WTC11 (cell line): ENCODE measurements around the gene CCDC112. TPM values are rescaled to one million over a fixed set of nuclear protein-coding genes. Genes with fewer than 3 reads are reported as not detected.

Source experiments
- ATAC-seq: fragments of 200-7000 bp; cut with Tn5 transposase; 2 replicates; pipeline ENCODE4 v1.10.0; 2021; ENCODE audit warnings: mild to moderate bottlenecking, moderate library complexity
- CTCF ChIA-PET: fragments of 300-600 bp; sonication (Branson Sonifier 250); formaldehyde crosslinking; loops from one replicate; lab custom pipeline; 2021; ENCODE audit warnings: antibody characterized with exemption; lab: Charles Lee
- POLR2A ChIA-PET: fragments of 350-600 bp; sonication (Branson Sonifier 250); formaldehyde crosslinking; loops from one replicate; lab custom pipeline; 2021; ENCODE audit warnings: antibody characterized with exemption; lab: Charles Lee
- DNase-seq: peaks from one replicate; pipeline ENCODE4 v3.0.0; 2021; ENCODE audit warnings: low spot score
- H3K27ac Mint-ChIP-seq: 2 replicates; pipeline ENCODE4 v1.8.0; 2021; ENCODE audit warnings: mixed read lengths
- H3K27me3 Mint-ChIP-seq: 2 replicates; pipeline ENCODE4 v1.8.0; 2021; ENCODE audit warnings: low read depth, mild to moderate bottlenecking, moderate library complexity, mixed read lengths
- H3K36me3 Mint-ChIP-seq: 2 replicates; pipeline ENCODE4 v1.8.0; 2021; ENCODE audit warnings: mixed read lengths
- H3K4me1 Mint-ChIP-seq: 2 replicates; pipeline ENCODE4 v1.8.0; 2022; ENCODE audit warnings: mixed read lengths
- H3K4me3 Mint-ChIP-seq: 2 replicates; pipeline ENCODE4 v1.8.0; 2021; ENCODE audit warnings: mild to moderate bottlenecking, moderate library complexity, mixed read lengths
- H3K9me3 Mint-ChIP-seq: 2 replicates; pipeline ENCODE4 v1.8.0; 2021; ENCODE audit warnings: mixed read lengths
- CREB1 ChIP-seq: sonication (generic); formaldehyde crosslinking; IDR thresholded peaks from 2 replicates; pipeline ENCODE4 v1.8.0; 2023; ENCODE audit warnings: mild to moderate bottlenecking, missing genetic modification reagents
- CREM ChIP-seq: sonication (generic); formaldehyde crosslinking; IDR thresholded peaks from 2 replicates; pipeline ENCODE4 v1.8.1; 2022; ENCODE audit warnings: mild to moderate bottlenecking, missing genetic modification reagents, moderate library complexity
- E2F5 ChIP-seq: sonication (generic); formaldehyde crosslinking; IDR thresholded peaks from 2 replicates; pipeline ENCODE4 v1.8.1; 2022; ENCODE audit warnings: mild to moderate bottlenecking, moderate library complexity, missing genetic modification reagents
- FOXK1 ChIP-seq: sonication (generic); formaldehyde crosslinking; IDR thresholded peaks from 2 replicates; pipeline ENCODE4 v1.8.0; 2022; ENCODE audit warnings: mild to moderate bottlenecking, moderate library complexity, missing genetic modification reagents
- GTF2I ChIP-seq: fragments of 250-450 bp; sonication (Bioruptor Pico); conservative IDR thresholded peaks from 2 replicates; pipeline ENCODE4 v1.4.0; 2021; ENCODE audit warnings: mild to moderate bottlenecking
- IRF2 ChIP-seq: sonication (generic); formaldehyde crosslinking; IDR thresholded peaks from 2 replicates; pipeline ENCODE4 v1.8.0; 2022; ENCODE audit warnings: low read depth, missing genetic modification reagents, borderline replicate concordance
- OVOL2 ChIP-seq: fragments of 250-450 bp; sonication (Bioruptor Pico); IDR thresholded peaks from 2 replicates; pipeline ENCODE4 v1.9.0; 2021; ENCODE audit warnings: mild to moderate bottlenecking, borderline replicate concordance
- RORB ChIP-seq: fragments of 250-450 bp; sonication (Bioruptor Pico); IDR thresholded peaks from 2 replicates; pipeline ENCODE4 v1.9.0; 2021; ENCODE audit warnings: mild to moderate bottlenecking
- TCF7 ChIP-seq: sonication (generic); formaldehyde crosslinking; IDR thresholded peaks from 2 replicates; pipeline ENCODE4 v1.8.0; 2022; ENCODE audit warnings: mild to moderate bottlenecking, low read depth, missing genetic modification reagents, moderate library complexity
- TEAD4 ChIP-seq: sonication (generic); formaldehyde crosslinking; IDR thresholded peaks from 2 replicates; pipeline ENCODE4 v1.8.0; 2022; ENCODE audit warnings: mild to moderate bottlenecking, missing genetic modification reagents
- total RNA-seq: library from RNA; stranded (reverse); gene quantifications from 3 replicates; pipeline ENCODE4 v1.2.3, GENCODE V29; 2021
- TF ChIP-seq, protein P1 (sequence below): sonication (generic); formaldehyde crosslinking; IDR thresholded peaks from 2 replicates; pipeline ENCODE4 v1.8.0; 2023; ENCODE audit warnings: mild to moderate bottlenecking, missing genetic modification reagents
- TF ChIP-seq, protein P2 (sequence below): fragments of 250-450 bp; sonication (Bioruptor Pico); IDR thresholded peaks from 2 replicates; pipeline ENCODE4 v1.9.0; 2021; ENCODE audit warnings: mild to moderate bottlenecking
- TF ChIP-seq, protein P3 (sequence below): sonication (generic); formaldehyde crosslinking; conservative IDR thresholded peaks from 2 replicates; pipeline ENCODE4 v1.8.1; 2022; ENCODE audit warnings: mild to moderate bottlenecking, missing genetic modification reagents
- TF ChIP-seq, protein P4 (sequence below): fragments of 250-450 bp; sonication (Bioruptor Pico); IDR thresholded peaks from 2 replicates; pipeline ENCODE4 v1.9.0; 2021; ENCODE audit warnings: mild to moderate bottlenecking, borderline replicate concordance
- TF ChIP-seq, protein P5 (sequence below): sonication (generic); formaldehyde crosslinking; IDR thresholded peaks from 2 replicates; pipeline ENCODE4 v1.8.1; 2022; ENCODE audit warnings: mild to moderate bottlenecking, missing genetic modification reagents, moderate library complexity, borderline replicate concordance

The CCDC112 gene
- total RNA-seq, 1 experiment from 2014 or later: 12.2 TPM

- TF ChIP-seq, protein P1, sequence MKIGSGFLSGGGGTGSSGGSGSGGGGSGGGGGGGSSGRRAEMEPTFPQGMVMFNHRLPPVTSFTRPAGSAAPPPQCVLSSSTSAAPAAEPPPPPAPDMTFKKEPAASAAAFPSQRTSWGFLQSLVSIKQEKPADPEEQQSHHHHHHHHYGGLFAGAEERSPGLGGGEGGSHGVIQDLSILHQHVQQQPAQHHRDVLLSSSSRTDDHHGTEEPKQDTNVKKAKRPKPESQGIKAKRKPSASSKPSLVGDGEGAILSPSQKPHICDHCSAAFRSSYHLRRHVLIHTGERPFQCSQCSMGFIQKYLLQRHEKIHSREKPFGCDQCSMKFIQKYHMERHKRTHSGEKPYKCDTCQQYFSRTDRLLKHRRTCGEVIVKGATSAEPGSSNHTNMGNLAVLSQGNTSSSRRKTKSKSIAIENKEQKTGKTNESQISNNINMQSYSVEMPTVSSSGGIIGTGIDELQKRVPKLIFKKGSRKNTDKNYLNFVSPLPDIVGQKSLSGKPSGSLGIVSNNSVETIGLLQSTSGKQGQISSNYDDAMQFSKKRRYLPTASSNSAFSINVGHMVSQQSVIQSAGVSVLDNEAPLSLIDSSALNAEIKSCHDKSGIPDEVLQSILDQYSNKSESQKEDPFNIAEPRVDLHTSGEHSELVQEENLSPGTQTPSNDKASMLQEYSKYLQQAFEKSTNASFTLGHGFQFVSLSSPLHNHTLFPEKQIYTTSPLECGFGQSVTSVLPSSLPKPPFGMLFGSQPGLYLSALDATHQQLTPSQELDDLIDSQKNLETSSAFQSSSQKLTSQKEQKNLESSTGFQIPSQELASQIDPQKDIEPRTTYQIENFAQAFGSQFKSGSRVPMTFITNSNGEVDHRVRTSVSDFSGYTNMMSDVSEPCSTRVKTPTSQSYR (CRISPR knock-in tag): no peak
Measured at GRCh38 chr5:115274584-115274983, 21.9 kb downstream of the CCDC112 start (continued).

DNA sequence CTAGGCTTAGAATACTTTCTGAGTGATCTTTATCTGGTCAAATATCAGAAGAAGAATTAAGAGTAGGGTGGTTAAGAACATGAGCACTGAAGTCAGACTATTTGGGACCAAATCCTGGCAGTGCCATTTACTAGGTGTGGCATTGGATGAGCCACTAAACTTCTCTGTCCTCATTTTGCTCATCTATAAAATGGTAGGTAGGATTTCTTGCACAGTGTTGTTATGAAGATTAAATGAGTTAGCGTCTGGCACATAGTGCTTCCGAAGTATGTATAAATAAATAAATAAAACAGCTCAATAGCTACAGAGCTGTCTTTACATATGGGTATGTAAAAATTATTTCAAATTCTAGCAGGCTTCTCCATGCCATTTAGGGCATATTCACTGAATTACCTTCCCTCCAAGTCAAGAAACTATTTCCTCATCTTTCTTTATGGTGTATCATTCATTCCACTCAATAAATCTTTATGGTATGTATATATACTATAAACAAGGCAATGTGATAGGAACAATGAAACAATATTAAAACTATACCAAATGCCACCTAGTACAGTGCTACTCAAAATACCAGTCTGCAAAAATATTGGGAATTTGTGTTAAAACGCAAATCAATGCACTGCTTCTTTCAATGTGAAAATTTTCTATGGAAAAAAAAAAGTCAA is 24.0 kb downstream of the CCDC112 start:
- POLR2A ChIA-PET: no interaction called here
- no peaks in the 10 kb centered on the region for H3K4me1 Mint-ChIP-seq

GRCh38 chr5:115271295-115272050 is 25.0 kb downstream of the CCDC112 start:
- ATAC-seq: no peak
- TF ChIP-seq E2F5 (CRISPR knock-in tag) (no peak), TEAD4 (no peak), RORB (CRISPR knock-in tag) (no peak), GTF2I (CRISPR knock-in tag) (no peak), TCF7 (CRISPR knock-in tag) (no peak), FOXK1 (CRISPR knock-in tag) (no peak), CREB1 (no peak)
- TF ChIP-seq, protein P2, sequence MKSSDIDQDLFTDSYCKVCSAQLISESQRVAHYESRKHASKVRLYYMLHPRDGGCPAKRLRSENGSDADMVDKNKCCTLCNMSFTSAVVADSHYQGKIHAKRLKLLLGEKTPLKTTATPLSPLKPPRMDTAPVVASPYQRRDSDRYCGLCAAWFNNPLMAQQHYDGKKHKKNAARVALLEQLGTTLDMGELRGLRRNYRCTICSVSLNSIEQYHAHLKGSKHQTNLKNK (CRISPR knock-in tag): no peak
- TF ChIP-seq, protein P3, sequence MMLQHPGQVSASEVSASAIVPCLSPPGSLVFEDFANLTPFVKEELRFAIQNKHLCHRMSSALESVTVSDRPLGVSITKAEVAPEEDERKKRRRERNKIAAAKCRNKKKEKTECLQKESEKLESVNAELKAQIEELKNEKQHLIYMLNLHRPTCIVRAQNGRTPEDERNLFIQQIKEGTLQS (CRISPR knock-in tag): no peak
- TF ChIP-seq, all 79 proteins: peak for 0
- Mint-ChIP-seq H3K36me3 (peaks cover 21% of the 10 kb centered on the region), H3K9me3 (no peaks in the 10 kb centered on the region), H3K27ac (no peak overlapping the region), H3K27me3 (no peaks in the 10 kb centered on the region), H3K4me1 (no peaks in the 10 kb centered on the region), H3K4me3 (no peak overlapping the region)
- POLR2A ChIA-PET: no interaction called here
- DNase-seq: no peak
- CTCF ChIA-PET: no interaction called here

More for the DNA sequence above, 24.0 kb downstream of the CCDC112 start:
- Mint-ChIP-seq H3K36me3 (peaks cover 15% of the 10 kb centered on the region), H3K27ac (no peak overlapping the region), H3K4me3 (no peak overlapping the region), H3K27me3 (no peaks in the 10 kb centered on the region), H3K9me3 (no peaks in the 10 kb centered on the region)
- no peak for DNase-seq
- no peak for ATAC-seq
- TF ChIP-seq, protein P4, sequence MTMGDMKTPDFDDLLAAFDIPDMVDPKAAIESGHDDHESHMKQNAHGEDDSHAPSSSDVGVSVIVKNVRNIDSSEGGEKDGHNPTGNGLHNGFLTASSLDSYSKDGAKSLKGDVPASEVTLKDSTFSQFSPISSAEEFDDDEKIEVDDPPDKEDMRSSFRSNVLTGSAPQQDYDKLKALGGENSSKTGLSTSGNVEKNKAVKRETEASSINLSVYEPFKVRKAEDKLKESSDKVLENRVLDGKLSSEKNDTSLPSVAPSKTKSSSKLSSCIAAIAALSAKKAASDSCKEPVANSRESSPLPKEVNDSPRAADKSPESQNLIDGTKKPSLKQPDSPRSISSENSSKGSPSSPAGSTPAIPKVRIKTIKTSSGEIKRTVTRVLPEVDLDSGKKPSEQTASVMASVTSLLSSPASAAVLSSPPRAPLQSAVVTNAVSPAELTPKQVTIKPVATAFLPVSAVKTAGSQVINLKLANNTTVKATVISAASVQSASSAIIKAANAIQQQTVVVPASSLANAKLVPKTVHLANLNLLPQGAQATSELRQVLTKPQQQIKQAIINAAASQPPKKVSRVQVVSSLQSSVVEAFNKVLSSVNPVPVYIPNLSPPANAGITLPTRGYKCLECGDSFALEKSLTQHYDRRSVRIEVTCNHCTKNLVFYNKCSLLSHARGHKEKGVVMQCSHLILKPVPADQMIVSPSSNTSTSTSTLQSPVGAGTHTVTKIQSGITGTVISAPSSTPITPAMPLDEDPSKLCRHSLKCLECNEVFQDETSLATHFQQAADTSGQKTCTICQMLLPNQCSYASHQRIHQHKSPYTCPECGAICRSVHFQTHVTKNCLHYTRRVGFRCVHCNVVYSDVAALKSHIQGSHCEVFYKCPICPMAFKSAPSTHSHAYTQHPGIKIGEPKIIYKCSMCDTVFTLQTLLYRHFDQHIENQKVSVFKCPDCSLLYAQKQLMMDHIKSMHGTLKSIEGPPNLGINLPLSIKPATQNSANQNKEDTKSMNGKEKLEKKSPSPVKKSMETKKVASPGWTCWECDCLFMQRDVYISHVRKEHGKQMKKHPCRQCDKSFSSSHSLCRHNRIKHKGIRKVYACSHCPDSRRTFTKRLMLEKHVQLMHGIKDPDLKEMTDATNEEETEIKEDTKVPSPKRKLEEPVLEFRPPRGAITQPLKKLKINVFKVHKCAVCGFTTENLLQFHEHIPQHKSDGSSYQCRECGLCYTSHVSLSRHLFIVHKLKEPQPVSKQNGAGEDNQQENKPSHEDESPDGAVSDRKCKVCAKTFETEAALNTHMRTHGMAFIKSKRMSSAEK: no peak
- no peak for TF ChIP-seq RORB (CRISPR knock-in tag)
- TF ChIP-seq, protein P5, sequence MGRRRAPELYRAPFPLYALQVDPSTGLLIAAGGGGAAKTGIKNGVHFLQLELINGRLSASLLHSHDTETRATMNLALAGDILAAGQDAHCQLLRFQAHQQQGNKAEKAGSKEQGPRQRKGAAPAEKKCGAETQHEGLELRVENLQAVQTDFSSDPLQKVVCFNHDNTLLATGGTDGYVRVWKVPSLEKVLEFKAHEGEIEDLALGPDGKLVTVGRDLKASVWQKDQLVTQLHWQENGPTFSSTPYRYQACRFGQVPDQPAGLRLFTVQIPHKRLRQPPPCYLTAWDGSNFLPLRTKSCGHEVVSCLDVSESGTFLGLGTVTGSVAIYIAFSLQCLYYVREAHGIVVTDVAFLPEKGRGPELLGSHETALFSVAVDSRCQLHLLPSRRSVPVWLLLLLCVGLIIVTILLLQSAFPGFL: no peak
- TF ChIP-seq OVOL2 (CRISPR knock-in tag): no peak
- no peak for TF ChIP-seq CREM (CRISPR knock-in tag)
- TF ChIP-seq IRF2 (CRISPR knock-in tag): no peak
- CTCF ChIA-PET: no interaction called here
